K562 (cell line): Measurements from ENCODE around the gene DVL3. TPM values are rescaled to one million over a fixed set of nuclear protein-coding genes. Genes with fewer than 3 reads are reported as not detected.

Experiments used
- CHAMP1 ChIP-seq: fragments of 450-650 bp; IDR thresholded peaks from 2 replicates; pipeline ENCODE4 v1.6.1; 2016; ENCODE audit warnings: mild to moderate bottlenecking
- CTCF ChIP-seq, 3 experiments: IDR thresholded peaks in 2 of 3; conservative IDR thresholded peaks in 1 of 3; 2 replicates each; pipeline ENCODE4 v1.5.1; 2011 to 2012; ENCODE audit warnings: low read length in 3 of 3, mild to moderate bottlenecking in 3 of 3, control low read depth in 2 of 3, improper control_type of control experiment in 1 of 3, inconsistent platforms in 1 of 3, low read depth in 1 of 3, mixed read lengths in 1 of 3, moderate library complexity in 1 of 3; ENCODE audit not compliant: insufficient read depth in 2 of 3
- POLR2AphosphoS5 ChIP-seq: IDR thresholded peaks from 2 replicates; pipeline ENCODE4 v1.6.1; 2011; ENCODE audit warnings: mild to moderate bottlenecking, low read depth, low read length, moderate library complexity; ENCODE audit not compliant: control insufficient read depth, insufficient read depth
- POLR2H ChIP-seq: IDR thresholded peaks from 2 replicates; pipeline ENCODE4 v1.6.1; 2016; ENCODE audit warnings: missing genetic modification characterization, low read depth, mild to moderate bottlenecking, control low read depth, missing compliant biosample characterization, moderate library complexity
- PTTG1 ChIP-seq: fragments of 450-650 bp; IDR thresholded peaks from 2 replicates; pipeline ENCODE4 v1.6.1; 2016; ENCODE audit warnings: low read depth, mild to moderate bottlenecking, missing genetic modification characterization, missing compliant biosample characterization
- RBM34 ChIP-seq: fragments of 200-400 bp; formaldehyde crosslinking; IDR thresholded peaks from 2 replicates; pipeline ENCODE4 v1.6.1; 2018; ENCODE audit warnings: low read length, borderline replicate concordance; ENCODE audit not compliant: insufficient read depth
- SNIP1 ChIP-seq: fragments of 450-650 bp; IDR thresholded peaks from 2 replicates; pipeline ENCODE4 v1.7.1; 2017; ENCODE audit warnings: low read depth, mild to moderate bottlenecking
- SP2 ChIP-seq: IDR thresholded peaks from 2 replicates; pipeline ENCODE4 v1.6.1; 2011; ENCODE audit warnings: mild to moderate bottlenecking, low read depth, low read length, moderate library complexity; ENCODE audit not compliant: poor library complexity, severe bottlenecking; ENCODE audit errors: extremely low read depth
- SPI1 ChIP-seq: IDR thresholded peaks from 2 replicates; pipeline ENCODE4 v1.6.1; 2011; ENCODE audit warnings: low read depth, low read length, control low read depth, borderline replicate concordance
- YBX1 ChIP-seq: fragments of 450-650 bp; IDR thresholded peaks from 2 replicates; pipeline ENCODE4 v1.7.1; 2016; ENCODE audit warnings: mild to moderate bottlenecking
- ZNF212 ChIP-seq: fragments of 450-650 bp; formaldehyde crosslinking; IDR thresholded peaks from 2 replicates; pipeline ENCODE4 v1.4.0; 2020; ENCODE audit warnings: mild to moderate bottlenecking
- ZNF551 ChIP-seq: fragments of 250-450 bp; sonication (Bioruptor Pico); IDR thresholded peaks from 2 replicates; pipeline ENCODE4 v1.5.0; 2021; ENCODE audit warnings: mild to moderate bottlenecking, moderate library complexity
- ZNF644 ChIP-seq: fragments of 200-800 bp; sonication (Bioruptor generic); IDR thresholded peaks from 2 replicates; pipeline ENCODE4 v1.6.1; 2016; ENCODE audit warnings: low read depth, missing genetic modification characterization, missing compliant biosample characterization
- polyA plus RNA-seq, 8 experiments: library from polyadenylated mRNA; depleted of rRNA in 4 of 8; stranded (reverse) in 5 of 8; unstranded in 3 of 8; fragments of >200 nt; fragmentation: Nextera tagmentation in 2 of 8; fragmentation: Illumina TruSeq in 1 of 8; extraction: Ambion mirVana in 2 of 8; extraction: Trizol in 1 of 8; gene quantifications; 2 replicates each; pipeline versions ENCODE4 v1.2.1 to v1.2.3, GENCODE V29; 2011 to 2014; ENCODE audit warnings: inconsistent platforms in 1 of 8, missing spikeins in 1 of 8
- total RNA-seq, 7 experiments: library from RNA; depleted of rRNA in 6 of 7; stranded (reverse); fragments of >200 nt in 6 of 7; fragmentation: Illumina TruSeq in 2 of 7; extraction: Trizol in 2 of 7; gene quantifications; 2 replicates each; pipeline versions ENCODE4 v1.2.1 to v1.2.3, GENCODE V29; 2011 to 2021; ENCODE audit warnings: low replicate concordance in 1 of 7
- TF ChIP-seq, protein P1 (sequence below): fragments of 450-650 bp; IDR thresholded peaks from 2 replicates; pipeline ENCODE4 v1.6.1; 2016; ENCODE audit warnings: low read depth, mild to moderate bottlenecking, moderate library complexity
- TF ChIP-seq, protein P2 (sequence below): sonication (generic); formaldehyde crosslinking; IDR thresholded peaks from 2 replicates; pipeline ENCODE4 v1.8.1; 2023; ENCODE audit warnings: mild to moderate bottlenecking, missing genetic modification reagents
- TF ChIP-seq, protein P3 (sequence below): sonication (generic); formaldehyde crosslinking; IDR thresholded peaks from 2 replicates; pipeline ENCODE4 v1.8.0; 2022; ENCODE audit warnings: missing genetic modification reagents, mild to moderate bottlenecking, borderline replicate concordance

DVL3 gene
- total and polyA plus RNA-seq, 9 of the 15 experiments (the other 6 are each of a cell fraction or from before 2014, with no cell fraction given): 3.1 to 57.9 (median 20.1) TPM

- TF ChIP-seq CTCF (IDR thresholded peaks at IDR 0.05 in 2 of 3, conservative IDR thresholded peaks at IDR 0.05 in 1 of 3; ENCODE audit: insufficient read depth in 2 of 3, low read depth in 1 of 3, low read length in 3 of 3) (no peak), SP2 (no peak), ZNF644 (tag) (no peak), ZNF551 (CRISPR knock-in tag) (no peak), PTTG1 (tag) (no peak), RBM34 (no peak), SPI1 (no peak), POLR2H (tag) (no peak), CHAMP1 (no peak), POLR2AphosphoS5 (no peak), ZNF212 (CRISPR knock-in tag) (no peak), SNIP1 (no peak), YBX1 (no peak)
- TF ChIP-seq, protein P1, sequence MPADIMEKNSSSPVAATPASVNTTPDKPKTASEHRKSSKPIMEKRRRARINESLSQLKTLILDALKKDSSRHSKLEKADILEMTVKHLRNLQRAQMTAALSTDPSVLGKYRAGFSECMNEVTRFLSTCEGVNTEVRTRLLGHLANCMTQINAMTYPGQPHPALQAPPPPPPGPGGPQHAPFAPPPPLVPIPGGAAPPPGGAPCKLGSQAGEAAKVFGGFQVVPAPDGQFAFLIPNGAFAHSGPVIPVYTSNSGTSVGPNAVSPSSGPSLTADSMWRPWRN: no peak
- TF ChIP-seq, protein P2, sequence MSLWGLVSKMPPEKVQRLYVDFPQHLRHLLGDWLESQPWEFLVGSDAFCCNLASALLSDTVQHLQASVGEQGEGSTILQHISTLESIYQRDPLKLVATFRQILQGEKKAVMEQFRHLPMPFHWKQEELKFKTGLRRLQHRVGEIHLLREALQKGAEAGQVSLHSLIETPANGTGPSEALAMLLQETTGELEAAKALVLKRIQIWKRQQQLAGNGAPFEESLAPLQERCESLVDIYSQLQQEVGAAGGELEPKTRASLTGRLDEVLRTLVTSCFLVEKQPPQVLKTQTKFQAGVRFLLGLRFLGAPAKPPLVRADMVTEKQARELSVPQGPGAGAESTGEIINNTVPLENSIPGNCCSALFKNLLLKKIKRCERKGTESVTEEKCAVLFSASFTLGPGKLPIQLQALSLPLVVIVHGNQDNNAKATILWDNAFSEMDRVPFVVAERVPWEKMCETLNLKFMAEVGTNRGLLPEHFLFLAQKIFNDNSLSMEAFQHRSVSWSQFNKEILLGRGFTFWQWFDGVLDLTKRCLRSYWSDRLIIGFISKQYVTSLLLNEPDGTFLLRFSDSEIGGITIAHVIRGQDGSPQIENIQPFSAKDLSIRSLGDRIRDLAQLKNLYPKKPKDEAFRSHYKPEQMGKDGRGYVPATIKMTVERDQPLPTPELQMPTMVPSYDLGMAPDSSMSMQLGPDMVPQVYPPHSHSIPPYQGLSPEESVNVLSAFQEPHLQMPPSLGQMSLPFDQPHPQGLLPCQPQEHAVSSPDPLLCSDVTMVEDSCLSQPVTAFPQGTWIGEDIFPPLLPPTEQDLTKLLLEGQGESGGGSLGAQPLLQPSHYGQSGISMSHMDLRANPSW: peak; percentile 77; the same call in 1 of the 2 replicates
- TF ChIP-seq, protein P3, sequence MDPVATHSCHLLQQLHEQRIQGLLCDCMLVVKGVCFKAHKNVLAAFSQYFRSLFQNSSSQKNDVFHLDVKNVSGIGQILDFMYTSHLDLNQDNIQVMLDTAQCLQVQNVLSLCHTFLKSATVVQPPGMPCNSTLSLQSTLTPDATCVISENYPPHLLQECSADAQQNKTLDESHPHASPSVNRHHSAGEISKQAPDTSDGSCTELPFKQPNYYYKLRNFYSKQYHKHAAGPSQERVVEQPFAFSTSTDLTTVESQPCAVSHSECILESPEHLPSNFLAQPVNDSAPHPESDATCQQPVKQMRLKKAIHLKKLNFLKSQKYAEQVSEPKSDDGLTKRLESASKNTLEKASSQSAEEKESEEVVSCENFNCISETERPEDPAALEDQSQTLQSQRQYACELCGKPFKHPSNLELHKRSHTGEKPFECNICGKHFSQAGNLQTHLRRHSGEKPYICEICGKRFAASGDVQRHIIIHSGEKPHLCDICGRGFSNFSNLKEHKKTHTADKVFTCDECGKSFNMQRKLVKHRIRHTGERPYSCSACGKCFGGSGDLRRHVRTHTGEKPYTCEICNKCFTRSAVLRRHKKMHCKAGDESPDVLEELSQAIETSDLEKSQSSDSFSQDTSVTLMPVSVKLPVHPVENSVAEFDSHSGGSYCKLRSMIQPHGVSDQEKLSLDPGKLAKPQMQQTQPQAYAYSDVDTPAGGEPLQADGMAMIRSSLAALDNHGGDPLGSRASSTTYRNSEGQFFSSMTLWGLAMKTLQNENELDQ (CRISPR knock-in tag): no peak
These were observed 31.2 kb downstream of the DVL3 start, which contains the start of gene ABCF3 (continued) for GRCh38 chr3:184186184-184186901.
